Neural cell (in vitro differentiated cells): ENCODE measurements around the gene ILDR2. TPM values are rescaled to one million over a fixed set of nuclear protein-coding genes. Genes with fewer than 3 reads are reported as not detected.

Experiments
- H2AFZ ChIP-seq: fragments of 200-600, 300-800 bp; sonication (generic), shearing (Covaris generic); 2 replicates; pipeline ENCODE4 v1.6.0; 2014; ENCODE audit warnings: low read depth, mild to moderate bottlenecking, antibody characterized with exemption, low read length, moderate library complexity
- H3F3A ChIP-seq: fragments of 200-600 bp; shearing (Covaris generic); 2 replicates; pipeline ENCODE4 v1.6.1; 2016; ENCODE audit warnings: mild to moderate bottlenecking, moderate library complexity, mixed read lengths, antibody characterized with exemption, low read length; ENCODE audit not compliant: insufficient read depth, poor library complexity, severe bottlenecking
- H3K27ac ChIP-seq: fragments of 200-600, 300-800 bp; sonication (generic), shearing (Covaris generic); 2 replicates; pipeline ENCODE4 v1.5.1; 2014; ENCODE audit warnings: mild to moderate bottlenecking, low read length, moderate library complexity
- H3K27me3 ChIP-seq: fragments of 300-800, 200-600 bp; sonication (generic), shearing (Covaris generic); 2 replicates; pipeline ENCODE4 v1.6.0; 2014; ENCODE audit warnings: mild to moderate bottlenecking, low read depth, low read length, moderate library complexity; ENCODE audit not compliant: insufficient read depth
- H3K36me3 ChIP-seq: fragments of 300-800, 200-600 bp; sonication (generic), shearing (Covaris generic); 2 replicates; pipeline ENCODE4 v1.5.1; 2014; ENCODE audit warnings: mild to moderate bottlenecking, antibody characterized with exemption, low read length, moderate library complexity; ENCODE audit not compliant: insufficient read depth
- H3K4me2 ChIP-seq: fragments of 300-800, 200-600 bp; sonication (generic), shearing (Covaris generic); 2 replicates; pipeline ENCODE4 v1.6.0; 2014; ENCODE audit warnings: mild to moderate bottlenecking, low read length
- H3K4me3 ChIP-seq: fragments of 300-800, 200-600 bp; sonication (generic), shearing (Covaris generic); 2 replicates; pipeline ENCODE4 v1.5.1; 2014; ENCODE audit warnings: mild to moderate bottlenecking, low read length, moderate library complexity
- H3K79me2 ChIP-seq: fragments of 200-600 bp; shearing (Covaris generic); replicated peaks from 2 replicates; pipeline ENCODE4 v1.6.0; 2014; ENCODE audit warnings: mild to moderate bottlenecking, low read length, moderate library complexity; ENCODE audit not compliant: insufficient read depth
- H3K9ac ChIP-seq: fragments of 300-800, 200-600 bp; sonication (generic), shearing (Covaris generic); 2 replicates; pipeline ENCODE4 v1.6.1; 2016; ENCODE audit warnings: mild to moderate bottlenecking, low read length, mixed read lengths
- H3K9me2 ChIP-seq: fragments of 200-600 bp; shearing (Covaris generic); 2 replicates; pipeline ENCODE4 v1.6.1; 2016; ENCODE audit warnings: mild to moderate bottlenecking, low read length, mixed read lengths; ENCODE audit not compliant: insufficient read depth
- H3K9me3 ChIP-seq: fragments of 200-600, 300-800 bp; sonication (generic), shearing (Covaris generic); 2 replicates; pipeline ENCODE4 v1.6.1; 2016; ENCODE audit warnings: mild to moderate bottlenecking, mixed run types, low read length, moderate library complexity, mixed read lengths
- H4K20me1 ChIP-seq: fragments of 200-600 bp; shearing (Covaris generic); 2 replicates; pipeline ENCODE4 v1.6.1; 2016; ENCODE audit warnings: mild to moderate bottlenecking, mixed run types; ENCODE audit not compliant: insufficient read depth
- EP300 ChIP-seq: fragments of 450-650 bp; conservative IDR thresholded peaks from 2 replicates; pipeline ENCODE4 v1.6.1; 2014; ENCODE audit warnings: antibody characterized with exemption, mild to moderate bottlenecking, moderate library complexity; ENCODE audit not compliant: poor library complexity, severe bottlenecking
- MXI1 ChIP-seq: fragments of 450-650 bp; conservative IDR thresholded peaks from 2 replicates; pipeline ENCODE4 v1.6.1; 2014; ENCODE audit warnings: antibody characterized with exemption, mild to moderate bottlenecking; ENCODE audit not compliant: poor library complexity, severe bottlenecking
- POLR2AphosphoS5 ChIP-seq: IDR thresholded peaks from 2 replicates; pipeline ENCODE4 v1.6.1; 2012
- RAD21 ChIP-seq: fragments of 450-650 bp; conservative IDR thresholded peaks from 2 replicates; pipeline ENCODE4 v1.6.1; 2014; ENCODE audit warnings: antibody characterized with exemption, mild to moderate bottlenecking, moderate library complexity
- SMC3 ChIP-seq: fragments of 450-650 bp; conservative IDR thresholded peaks from 2 replicates; pipeline ENCODE4 v1.6.1; 2014; ENCODE audit warnings: antibody characterized with exemption, mild to moderate bottlenecking, moderate library complexity; ENCODE audit not compliant: poor library complexity
- TAF1 ChIP-seq: IDR thresholded peaks from 2 replicates; pipeline ENCODE4 v1.6.1; 2012; ENCODE audit warnings: low read depth
- polyA plus RNA-seq: library from polyadenylated mRNA; depleted of rRNA; stranded (reverse); fragments of >200 nt; gene quantifications from 2 replicates; pipeline ENCODE4 v1.2.3, GENCODE V29; 2014
- TF ChIP-seq, protein P1 (sequence below): fragments of 450-650 bp; IDR thresholded peaks from 2 replicates; pipeline ENCODE4 v1.5.1; 2014; ENCODE audit warnings: antibody characterized with exemption, mild to moderate bottlenecking, moderate library complexity; ENCODE audit not compliant: poor library complexity, severe bottlenecking
- TF ChIP-seq, protein P2 (sequence below): IDR thresholded peaks from 2 replicates; pipeline ENCODE4 v1.6.1; 2012; ENCODE audit warnings: borderline replicate concordance

Gene ILDR2
- polyA plus RNA-seq, 1 donor from 2014 or later = 6.8 TPM

DNA sequence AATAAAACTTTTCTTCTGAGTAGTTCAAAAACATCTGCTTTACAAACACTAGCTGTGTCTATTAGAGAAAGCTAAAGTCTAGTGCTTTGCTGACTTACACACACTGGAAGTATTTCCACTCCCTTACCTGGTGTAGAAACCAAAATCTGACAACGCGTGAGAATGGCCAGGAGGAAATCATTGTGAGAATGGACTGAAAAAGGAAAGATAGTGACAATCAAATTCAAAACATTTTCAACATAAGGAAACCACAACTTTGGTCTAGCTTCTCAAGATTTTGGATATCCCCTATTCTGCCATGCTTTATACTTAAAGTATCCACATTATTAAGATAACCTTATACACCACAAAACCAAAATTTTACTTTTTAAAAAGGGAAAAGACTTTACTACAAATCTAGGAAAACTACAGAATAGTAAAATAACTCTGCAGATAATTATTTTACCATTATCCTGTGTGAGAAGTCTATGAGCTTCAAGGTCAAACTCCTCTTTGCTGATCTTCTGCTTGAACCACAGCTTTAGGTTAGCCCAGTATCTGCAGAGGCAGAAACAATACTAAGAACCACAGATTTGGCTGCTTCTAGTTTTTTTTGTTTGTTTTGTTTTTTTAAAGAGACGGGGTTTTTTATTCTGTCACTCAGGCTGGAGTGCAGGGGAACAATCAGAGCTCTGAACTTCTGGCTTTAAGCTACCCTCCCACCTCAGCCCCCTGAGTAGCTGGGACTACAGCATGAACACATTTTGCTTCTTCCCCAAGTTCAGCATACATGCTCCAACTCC is 105.8 kb downstream of the ILDR2 start:
- no peak for TF ChIP-seq TAF1
- no peak for TF ChIP-seq RAD21
- no peak for TF ChIP-seq EP300
- TF ChIP-seq POLR2AphosphoS5 = no peak
- TF ChIP-seq MXI1 = no peak
- TF ChIP-seq, protein P1, sequence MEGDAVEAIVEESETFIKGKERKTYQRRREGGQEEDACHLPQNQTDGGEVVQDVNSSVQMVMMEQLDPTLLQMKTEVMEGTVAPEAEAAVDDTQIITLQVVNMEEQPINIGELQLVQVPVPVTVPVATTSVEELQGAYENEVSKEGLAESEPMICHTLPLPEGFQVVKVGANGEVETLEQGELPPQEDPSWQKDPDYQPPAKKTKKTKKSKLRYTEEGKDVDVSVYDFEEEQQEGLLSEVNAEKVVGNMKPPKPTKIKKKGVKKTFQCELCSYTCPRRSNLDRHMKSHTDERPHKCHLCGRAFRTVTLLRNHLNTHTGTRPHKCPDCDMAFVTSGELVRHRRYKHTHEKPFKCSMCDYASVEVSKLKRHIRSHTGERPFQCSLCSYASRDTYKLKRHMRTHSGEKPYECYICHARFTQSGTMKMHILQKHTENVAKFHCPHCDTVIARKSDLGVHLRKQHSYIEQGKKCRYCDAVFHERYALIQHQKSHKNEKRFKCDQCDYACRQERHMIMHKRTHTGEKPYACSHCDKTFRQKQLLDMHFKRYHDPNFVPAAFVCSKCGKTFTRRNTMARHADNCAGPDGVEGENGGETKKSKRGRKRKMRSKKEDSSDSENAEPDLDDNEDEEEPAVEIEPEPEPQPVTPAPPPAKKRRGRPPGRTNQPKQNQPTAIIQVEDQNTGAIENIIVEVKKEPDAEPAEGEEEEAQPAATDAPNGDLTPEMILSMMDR = no peak
- TF ChIP-seq SMC3 = no peak

DNA sequence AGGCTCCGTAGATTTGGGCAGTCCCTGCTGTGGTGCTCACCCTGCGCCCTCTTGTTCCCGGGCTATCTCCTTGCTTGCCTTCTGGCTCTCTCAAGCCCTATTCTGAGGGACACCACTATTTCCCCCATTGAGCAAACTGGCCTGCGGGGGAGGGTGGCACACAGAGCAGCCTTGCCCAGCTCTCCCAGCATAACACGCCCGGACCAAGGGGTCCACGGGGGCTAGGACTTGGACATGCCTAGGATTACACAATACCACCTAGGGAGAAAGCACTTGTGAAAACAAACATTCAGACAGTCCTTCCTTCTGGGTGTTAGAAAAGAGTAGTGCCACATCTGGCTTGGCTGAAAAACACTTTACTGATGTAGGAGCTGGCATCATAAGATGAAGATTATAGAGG is 106.7 kb downstream of the ILDR2 start:
- no peaks in the 10 kb centered on the region for H4K20me1 ChIP-seq
- no peak overlapping the region for H2AFZ ChIP-seq
- H3K4me3 ChIP-seq = no peak overlapping the region
- H3K27me3 ChIP-seq = no peaks in the 10 kb centered on the region
- H3K9ac ChIP-seq = no peak overlapping the region
- no peak for TF ChIP-seq EP300
- TF ChIP-seq SMC3 = no peak
- TF ChIP-seq, protein P2, sequence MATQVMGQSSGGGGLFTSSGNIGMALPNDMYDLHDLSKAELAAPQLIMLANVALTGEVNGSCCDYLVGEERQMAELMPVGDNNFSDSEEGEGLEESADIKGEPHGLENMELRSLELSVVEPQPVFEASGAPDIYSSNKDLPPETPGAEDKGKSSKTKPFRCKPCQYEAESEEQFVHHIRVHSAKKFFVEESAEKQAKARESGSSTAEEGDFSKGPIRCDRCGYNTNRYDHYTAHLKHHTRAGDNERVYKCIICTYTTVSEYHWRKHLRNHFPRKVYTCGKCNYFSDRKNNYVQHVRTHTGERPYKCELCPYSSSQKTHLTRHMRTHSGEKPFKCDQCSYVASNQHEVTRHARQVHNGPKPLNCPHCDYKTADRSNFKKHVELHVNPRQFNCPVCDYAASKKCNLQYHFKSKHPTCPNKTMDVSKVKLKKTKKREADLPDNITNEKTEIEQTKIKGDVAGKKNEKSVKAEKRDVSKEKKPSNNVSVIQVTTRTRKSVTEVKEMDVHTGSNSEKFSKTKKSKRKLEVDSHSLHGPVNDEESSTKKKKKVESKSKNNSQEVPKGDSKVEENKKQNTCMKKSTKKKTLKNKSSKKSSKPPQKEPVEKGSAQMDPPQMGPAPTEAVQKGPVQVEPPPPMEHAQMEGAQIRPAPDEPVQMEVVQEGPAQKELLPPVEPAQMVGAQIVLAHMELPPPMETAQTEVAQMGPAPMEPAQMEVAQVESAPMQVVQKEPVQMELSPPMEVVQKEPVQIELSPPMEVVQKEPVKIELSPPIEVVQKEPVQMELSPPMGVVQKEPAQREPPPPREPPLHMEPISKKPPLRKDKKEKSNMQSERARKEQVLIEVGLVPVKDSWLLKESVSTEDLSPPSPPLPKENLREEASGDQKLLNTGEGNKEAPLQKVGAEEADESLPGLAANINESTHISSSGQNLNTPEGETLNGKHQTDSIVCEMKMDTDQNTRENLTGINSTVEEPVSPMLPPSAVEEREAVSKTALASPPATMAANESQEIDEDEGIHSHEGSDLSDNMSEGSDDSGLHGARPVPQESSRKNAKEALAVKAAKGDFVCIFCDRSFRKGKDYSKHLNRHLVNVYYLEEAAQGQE = no peak
- H3F3A ChIP-seq = peaks cover 3% of the 10 kb centered on the region
- no peaks in the 10 kb centered on the region for H3K9me2 ChIP-seq
- H3K9me3 ChIP-seq = no peaks in the 10 kb centered on the region
- no peak overlapping the region for H3K4me2 ChIP-seq
- H3K27ac ChIP-seq = no peak overlapping the region
- H3K79me2 ChIP-seq = peaks cover 11% of the 10 kb centered on the region
- peaks cover 9% of the 10 kb centered on the region for H3K36me3 ChIP-seq

More for the DNA sequence above, 105.8 kb downstream of the ILDR2 start:
- no peaks in the 10 kb centered on the region for H4K20me1 ChIP-seq
- no peak overlapping the region for H3K27ac ChIP-seq
- no peaks in the 10 kb centered on the region for H3F3A ChIP-seq
- H3K27me3 ChIP-seq = no peaks in the 10 kb centered on the region
- H3K9ac ChIP-seq = no peak overlapping the region
- no peaks in the 10 kb centered on the region for H3K9me2 ChIP-seq
- H3K9me3 ChIP-seq = no peaks in the 10 kb centered on the region
- H3K4me2 ChIP-seq = no peak overlapping the region
- H3K4me3 ChIP-seq = no peak overlapping the region
- peaks cover 9% of the 10 kb centered on the region for H3K36me3 ChIP-seq
- H2AFZ ChIP-seq = no peak overlapping the region
- peaks cover 18% of the 10 kb centered on the region for H3K79me2 ChIP-seq
